ENCODE data around the gene RABGGTA. TPM values are rescaled to one million over a fixed set of nuclear protein-coding genes. Genes with fewer than 3 reads are reported as not detected.
A peak's percentile ranks its signal among the peaks of the same experiment; 100 is the strongest.

RABGGTA gene
- total RNA-seq, 1 donor from 2014 or later, result 27.0 TPM

DNA sequence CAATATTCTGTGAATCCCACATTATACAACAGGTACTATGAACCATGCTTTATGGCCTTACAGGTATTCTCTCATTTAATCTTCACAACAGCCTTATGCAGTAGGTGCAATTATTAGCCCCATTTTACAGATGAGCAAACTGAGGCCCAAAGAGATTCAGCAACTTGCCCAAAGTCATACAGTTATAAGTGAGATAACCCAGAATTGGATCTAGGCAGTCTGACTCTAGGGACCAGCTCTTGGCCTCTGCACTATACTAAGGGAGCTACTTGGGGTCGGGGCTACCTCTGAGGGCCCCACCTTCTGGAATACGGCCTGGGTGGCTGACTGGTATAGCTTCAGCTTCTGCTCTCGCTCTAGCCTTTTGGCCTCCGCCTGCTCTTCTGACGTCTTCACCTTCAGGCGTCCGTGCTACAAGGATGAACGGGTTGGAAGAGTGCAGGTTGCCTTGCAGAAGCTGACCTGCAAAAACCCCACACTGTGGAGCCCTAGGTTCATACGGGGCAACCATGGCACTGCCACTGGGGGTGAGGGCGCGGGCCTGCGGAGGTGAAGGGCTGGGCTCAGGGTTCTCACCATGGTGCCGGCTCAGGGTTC is 762 bp downstream of the RABGGTA start:
- TF ChIP-seq, protein P1, sequence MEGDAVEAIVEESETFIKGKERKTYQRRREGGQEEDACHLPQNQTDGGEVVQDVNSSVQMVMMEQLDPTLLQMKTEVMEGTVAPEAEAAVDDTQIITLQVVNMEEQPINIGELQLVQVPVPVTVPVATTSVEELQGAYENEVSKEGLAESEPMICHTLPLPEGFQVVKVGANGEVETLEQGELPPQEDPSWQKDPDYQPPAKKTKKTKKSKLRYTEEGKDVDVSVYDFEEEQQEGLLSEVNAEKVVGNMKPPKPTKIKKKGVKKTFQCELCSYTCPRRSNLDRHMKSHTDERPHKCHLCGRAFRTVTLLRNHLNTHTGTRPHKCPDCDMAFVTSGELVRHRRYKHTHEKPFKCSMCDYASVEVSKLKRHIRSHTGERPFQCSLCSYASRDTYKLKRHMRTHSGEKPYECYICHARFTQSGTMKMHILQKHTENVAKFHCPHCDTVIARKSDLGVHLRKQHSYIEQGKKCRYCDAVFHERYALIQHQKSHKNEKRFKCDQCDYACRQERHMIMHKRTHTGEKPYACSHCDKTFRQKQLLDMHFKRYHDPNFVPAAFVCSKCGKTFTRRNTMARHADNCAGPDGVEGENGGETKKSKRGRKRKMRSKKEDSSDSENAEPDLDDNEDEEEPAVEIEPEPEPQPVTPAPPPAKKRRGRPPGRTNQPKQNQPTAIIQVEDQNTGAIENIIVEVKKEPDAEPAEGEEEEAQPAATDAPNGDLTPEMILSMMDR (IDR thresholded peaks at IDR 0.05), result no peak
- H3K27me3 Mint-ChIP-seq (ENCODE audit: low read depth), result no peaks in the 10 kb centered on the region
- no peaks in the 10 kb centered on the region for H3K9me3 Mint-ChIP-seq (ENCODE audit: low read depth)
- H3K27ac Mint-ChIP-seq (ENCODE audit: unreplicated experiment), result peak overlapping the region; percentile 90
- peak overlapping the region; percentile 92 for H3K4me3 Mint-ChIP-seq (ENCODE audit: unreplicated experiment)
- H3K36me3 Mint-ChIP-seq (ENCODE audit: low read depth), result peaks cover 14% of the 10 kb centered on the region
- DNase-seq (ENCODE audit: low spot score), result no peak
- H3K4me1 Mint-ChIP-seq (ENCODE audit: low read depth), result peaks cover 16% of the 10 kb centered on the region

DNA sequence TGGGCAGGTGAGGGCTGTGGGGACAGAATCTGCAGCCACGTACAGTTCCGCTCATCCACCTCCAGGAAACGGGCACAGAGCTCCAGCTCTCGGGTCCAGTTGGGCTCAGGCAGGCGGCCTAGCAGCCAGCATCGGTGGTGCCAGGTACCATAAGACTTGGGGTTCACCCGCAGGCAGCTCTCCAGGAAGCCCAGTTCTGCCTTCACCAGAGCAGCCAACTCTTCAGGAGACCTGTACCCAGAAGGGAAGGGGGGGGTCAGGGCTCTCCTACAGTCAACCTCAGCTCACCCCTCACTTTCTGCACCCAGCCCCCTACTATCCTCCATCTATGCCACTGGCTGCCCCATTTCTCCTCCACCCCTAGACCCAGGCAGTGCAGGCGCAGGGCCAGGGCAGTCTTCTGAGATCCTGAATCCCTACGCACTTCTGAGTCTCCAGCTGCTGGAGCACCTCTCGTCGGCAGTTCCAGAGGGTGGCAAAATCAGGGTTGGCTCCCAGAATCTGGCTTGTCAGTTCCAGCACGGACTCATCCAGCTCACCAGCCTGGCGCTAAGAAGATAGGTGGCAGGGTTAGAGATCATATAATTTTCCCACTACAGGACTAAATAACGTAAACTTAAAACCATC is 1.4 kb downstream of the RABGGTA start:
- TF ChIP-seq, protein P1 (IDR thresholded peaks at IDR 0.05), result no peak
- DNase-seq (ENCODE audit: low spot score), result peak; percentile 77
- Mint-ChIP-seq H3K27me3 (ENCODE audit: low read depth) (no peaks in the 10 kb centered on the region), H3K9me3 (ENCODE audit: low read depth) (no peaks in the 10 kb centered on the region), H3K36me3 (ENCODE audit: low read depth) (peaks cover 14% of the 10 kb centered on the region), H3K4me1 (ENCODE audit: low read depth) (peaks cover 16% of the 10 kb centered on the region), H3K4me3 (ENCODE audit: unreplicated experiment) (no peak overlapping the region), H3K27ac (ENCODE audit: unreplicated experiment) (no peak overlapping the region)

DNA sequence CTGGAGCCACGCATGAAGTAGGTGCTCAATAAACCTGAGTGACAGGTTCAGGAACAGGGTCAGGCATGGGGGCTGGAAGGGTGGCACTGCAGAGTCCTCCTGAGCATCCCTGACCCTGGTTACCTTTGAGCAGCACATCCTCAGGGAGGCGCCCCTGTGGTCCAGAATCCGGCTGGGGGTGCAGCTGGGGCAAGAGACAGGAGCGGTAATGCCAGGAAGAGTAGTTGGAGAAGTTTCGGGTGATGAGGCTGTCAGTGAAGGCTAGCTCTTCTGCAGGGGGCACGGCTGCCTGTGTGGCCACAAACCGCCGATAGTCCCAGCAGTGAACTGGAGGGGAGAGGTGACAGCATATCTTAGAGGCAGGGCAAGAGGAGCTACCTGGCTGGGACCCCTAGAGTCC is 2.0 kb downstream of the RABGGTA start:
- peak; percentile 59 for DNase-seq (ENCODE audit: low spot score)
- Mint-ChIP-seq H3K4me3 (ENCODE audit: unreplicated experiment) (no peak overlapping the region), H3K36me3 (ENCODE audit: low read depth) (peaks cover 14% of the 10 kb centered on the region), H3K9me3 (ENCODE audit: low read depth) (no peaks in the 10 kb centered on the region), H3K27me3 (ENCODE audit: low read depth) (no peaks in the 10 kb centered on the region), H3K27ac (ENCODE audit: unreplicated experiment) (no peak overlapping the region), H3K4me1 (ENCODE audit: low read depth) (peaks cover 16% of the 10 kb centered on the region)
- TF ChIP-seq, protein P1 (IDR thresholded peaks at IDR 0.05), result no peak

DNA sequence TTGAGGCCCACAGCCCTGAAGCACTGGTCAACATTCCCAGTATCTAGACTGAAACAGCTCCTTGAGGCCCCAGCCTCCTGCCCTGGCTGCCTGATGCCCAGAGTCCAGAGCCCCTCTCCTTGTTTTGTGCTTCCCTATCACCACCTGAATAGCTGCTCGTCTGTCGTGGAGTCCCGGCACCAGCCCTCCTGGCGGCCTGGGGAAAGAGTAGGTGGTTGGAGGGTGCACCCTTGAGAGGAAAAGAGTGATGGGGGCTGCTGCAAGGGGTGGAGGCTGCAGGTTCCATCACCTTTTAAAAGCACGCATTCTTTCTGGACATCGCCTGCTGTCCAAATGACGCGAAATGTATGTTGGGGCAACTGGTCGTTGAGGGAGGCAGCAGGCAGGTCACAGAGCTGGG is 3.2 kb downstream of the RABGGTA start:
- Mint-ChIP-seq H3K4me1 (ENCODE audit: low read depth) (peaks cover 16% of the 10 kb centered on the region), H3K27me3 (ENCODE audit: low read depth) (no peaks in the 10 kb centered on the region), H3K36me3 (ENCODE audit: low read depth) (peaks cover 14% of the 10 kb centered on the region), H3K4me3 (ENCODE audit: unreplicated experiment) (no peak overlapping the region), H3K9me3 (ENCODE audit: low read depth) (no peaks in the 10 kb centered on the region), H3K27ac (ENCODE audit: unreplicated experiment) (no peak overlapping the region)
- TF ChIP-seq, protein P1 (IDR thresholded peaks at IDR 0.05), result no peak
- peak; percentile 65 for DNase-seq (ENCODE audit: low spot score)

DNA sequence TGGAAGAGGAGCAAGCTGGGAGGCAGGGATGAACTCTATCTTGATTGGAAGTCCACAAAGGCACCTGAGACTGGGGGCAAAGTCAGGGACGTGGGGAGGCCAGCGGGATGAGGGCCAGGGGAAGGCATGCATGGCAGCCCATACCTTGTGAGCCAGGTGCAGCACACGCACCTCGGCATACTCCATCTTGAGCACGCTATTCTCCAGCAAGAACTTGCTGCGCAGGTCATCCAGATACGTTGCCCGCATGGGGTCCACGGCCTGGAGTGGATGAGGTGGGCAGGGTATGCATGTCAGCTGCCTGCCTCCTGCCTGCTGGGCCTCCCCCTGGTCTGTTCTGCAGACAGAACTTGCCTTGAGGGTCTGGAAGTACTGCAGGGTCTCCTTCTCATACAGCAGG is 3.9 kb downstream of the RABGGTA start:
- DNase-seq (ENCODE audit: low spot score), result peak; percentile 81
- no peak overlapping the region for H3K4me3 Mint-ChIP-seq (ENCODE audit: unreplicated experiment)
- peaks cover 14% of the 10 kb centered on the region for H3K36me3 Mint-ChIP-seq (ENCODE audit: low read depth)

More for the DNA sequence above, 3.9 kb downstream of the RABGGTA start:
- TF ChIP-seq, protein P1 (IDR thresholded peaks at IDR 0.05), result no peak
- Mint-ChIP-seq H3K27ac (ENCODE audit: unreplicated experiment) (no peak overlapping the region), H3K9me3 (ENCODE audit: low read depth) (no peaks in the 10 kb centered on the region), H3K27me3 (ENCODE audit: low read depth) (no peaks in the 10 kb centered on the region), H3K4me1 (ENCODE audit: low read depth) (peaks cover 15% of the 10 kb centered on the region)
